ENCODE results near the gene PSMD14. TPM values are rescaled to one million over a fixed set of nuclear protein-coding genes. Genes with fewer than 3 reads are reported as not detected.

Gene PSMD14
- polyA plus RNA-seq, 1 donor from 2014 or later, result 136 TPM

DNA sequence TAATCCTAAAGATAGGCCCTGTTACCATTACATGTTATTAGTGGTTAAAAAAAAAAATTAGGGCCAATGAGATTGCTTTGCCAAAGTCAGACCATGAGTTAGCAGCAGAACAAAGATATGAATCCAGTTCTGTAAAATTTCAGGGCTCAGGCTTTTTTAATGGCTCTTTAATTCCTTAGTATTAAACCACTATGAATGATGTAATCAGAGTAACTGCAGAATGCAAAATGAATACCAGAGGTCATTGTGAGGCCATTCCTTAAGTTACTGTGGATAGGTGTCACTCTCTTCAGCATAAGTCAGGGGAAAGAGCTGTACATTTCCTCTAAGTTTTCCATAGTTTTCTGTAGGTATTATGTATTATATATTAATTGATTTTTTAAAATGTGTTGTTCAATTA is 65.7 kb downstream of the PSMD14 start:
- H3K36me3 ChIP-seq (ENCODE audit: insufficient read depth, low read length), result no peaks in the 10 kb centered on the region
- H3K27ac ChIP-seq (ENCODE audit: low read length), result no peak overlapping the region
- H3K9ac ChIP-seq (ENCODE audit: low read length), result no peak overlapping the region
- TF ChIP-seq, protein P1, sequence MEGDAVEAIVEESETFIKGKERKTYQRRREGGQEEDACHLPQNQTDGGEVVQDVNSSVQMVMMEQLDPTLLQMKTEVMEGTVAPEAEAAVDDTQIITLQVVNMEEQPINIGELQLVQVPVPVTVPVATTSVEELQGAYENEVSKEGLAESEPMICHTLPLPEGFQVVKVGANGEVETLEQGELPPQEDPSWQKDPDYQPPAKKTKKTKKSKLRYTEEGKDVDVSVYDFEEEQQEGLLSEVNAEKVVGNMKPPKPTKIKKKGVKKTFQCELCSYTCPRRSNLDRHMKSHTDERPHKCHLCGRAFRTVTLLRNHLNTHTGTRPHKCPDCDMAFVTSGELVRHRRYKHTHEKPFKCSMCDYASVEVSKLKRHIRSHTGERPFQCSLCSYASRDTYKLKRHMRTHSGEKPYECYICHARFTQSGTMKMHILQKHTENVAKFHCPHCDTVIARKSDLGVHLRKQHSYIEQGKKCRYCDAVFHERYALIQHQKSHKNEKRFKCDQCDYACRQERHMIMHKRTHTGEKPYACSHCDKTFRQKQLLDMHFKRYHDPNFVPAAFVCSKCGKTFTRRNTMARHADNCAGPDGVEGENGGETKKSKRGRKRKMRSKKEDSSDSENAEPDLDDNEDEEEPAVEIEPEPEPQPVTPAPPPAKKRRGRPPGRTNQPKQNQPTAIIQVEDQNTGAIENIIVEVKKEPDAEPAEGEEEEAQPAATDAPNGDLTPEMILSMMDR (IDR thresholded peaks at IDR 0.05; ENCODE audit: poor library complexity, severe bottlenecking), result no peak
- TF ChIP-seq EZH2 (IDR thresholded peaks at IDR 0.05; ENCODE audit: borderline replicate concordance, insufficient read depth, low read length, poor library complexity, severe bottlenecking) (no peak), MXI1 (conservative IDR thresholded peaks at IDR 0.05; ENCODE audit: poor library complexity, severe bottlenecking) (no peak), SMC3 (conservative IDR thresholded peaks at IDR 0.05; ENCODE audit: poor library complexity) (no peak), TAF1 (IDR thresholded peaks at IDR 0.05; ENCODE audit: low read depth) (no peak), RAD21 (conservative IDR thresholded peaks at IDR 0.05) (no peak), POLR2AphosphoS5 (IDR thresholded peaks at IDR 0.05) (no peak), EP300 (conservative IDR thresholded peaks at IDR 0.05; ENCODE audit: poor library complexity, severe bottlenecking) (no peak)
- TF ChIP-seq, protein P2, sequence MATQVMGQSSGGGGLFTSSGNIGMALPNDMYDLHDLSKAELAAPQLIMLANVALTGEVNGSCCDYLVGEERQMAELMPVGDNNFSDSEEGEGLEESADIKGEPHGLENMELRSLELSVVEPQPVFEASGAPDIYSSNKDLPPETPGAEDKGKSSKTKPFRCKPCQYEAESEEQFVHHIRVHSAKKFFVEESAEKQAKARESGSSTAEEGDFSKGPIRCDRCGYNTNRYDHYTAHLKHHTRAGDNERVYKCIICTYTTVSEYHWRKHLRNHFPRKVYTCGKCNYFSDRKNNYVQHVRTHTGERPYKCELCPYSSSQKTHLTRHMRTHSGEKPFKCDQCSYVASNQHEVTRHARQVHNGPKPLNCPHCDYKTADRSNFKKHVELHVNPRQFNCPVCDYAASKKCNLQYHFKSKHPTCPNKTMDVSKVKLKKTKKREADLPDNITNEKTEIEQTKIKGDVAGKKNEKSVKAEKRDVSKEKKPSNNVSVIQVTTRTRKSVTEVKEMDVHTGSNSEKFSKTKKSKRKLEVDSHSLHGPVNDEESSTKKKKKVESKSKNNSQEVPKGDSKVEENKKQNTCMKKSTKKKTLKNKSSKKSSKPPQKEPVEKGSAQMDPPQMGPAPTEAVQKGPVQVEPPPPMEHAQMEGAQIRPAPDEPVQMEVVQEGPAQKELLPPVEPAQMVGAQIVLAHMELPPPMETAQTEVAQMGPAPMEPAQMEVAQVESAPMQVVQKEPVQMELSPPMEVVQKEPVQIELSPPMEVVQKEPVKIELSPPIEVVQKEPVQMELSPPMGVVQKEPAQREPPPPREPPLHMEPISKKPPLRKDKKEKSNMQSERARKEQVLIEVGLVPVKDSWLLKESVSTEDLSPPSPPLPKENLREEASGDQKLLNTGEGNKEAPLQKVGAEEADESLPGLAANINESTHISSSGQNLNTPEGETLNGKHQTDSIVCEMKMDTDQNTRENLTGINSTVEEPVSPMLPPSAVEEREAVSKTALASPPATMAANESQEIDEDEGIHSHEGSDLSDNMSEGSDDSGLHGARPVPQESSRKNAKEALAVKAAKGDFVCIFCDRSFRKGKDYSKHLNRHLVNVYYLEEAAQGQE (IDR thresholded peaks at IDR 0.05; ENCODE audit: borderline replicate concordance), result no peak
- no peaks in the 10 kb centered on the region for H3K9me3 ChIP-seq (ENCODE audit: low read length)
- no peak overlapping the region for H3K4me2 ChIP-seq (ENCODE audit: low read length)
- no peak overlapping the region for H2AFZ ChIP-seq (ENCODE audit: low read depth, low read length)
- H3K9me2 ChIP-seq (ENCODE audit: insufficient read depth, low read length), result no peaks in the 10 kb centered on the region
- no peak overlapping the region for H3K4me3 ChIP-seq (ENCODE audit: low read length)
- H3K27me3 ChIP-seq (ENCODE audit: insufficient read depth, low read depth, low read length), result no peaks in the 10 kb centered on the region
- no peaks in the 10 kb centered on the region for H3K79me2 ChIP-seq (replicated peaks; ENCODE audit: insufficient read depth, low read length)
- no peaks in the 10 kb centered on the region for H3F3A ChIP-seq (ENCODE audit: insufficient read depth, low read length, poor library complexity, severe bottlenecking)
- H4K20me1 ChIP-seq (ENCODE audit: insufficient read depth), result no peaks in the 10 kb centered on the region

DNA sequence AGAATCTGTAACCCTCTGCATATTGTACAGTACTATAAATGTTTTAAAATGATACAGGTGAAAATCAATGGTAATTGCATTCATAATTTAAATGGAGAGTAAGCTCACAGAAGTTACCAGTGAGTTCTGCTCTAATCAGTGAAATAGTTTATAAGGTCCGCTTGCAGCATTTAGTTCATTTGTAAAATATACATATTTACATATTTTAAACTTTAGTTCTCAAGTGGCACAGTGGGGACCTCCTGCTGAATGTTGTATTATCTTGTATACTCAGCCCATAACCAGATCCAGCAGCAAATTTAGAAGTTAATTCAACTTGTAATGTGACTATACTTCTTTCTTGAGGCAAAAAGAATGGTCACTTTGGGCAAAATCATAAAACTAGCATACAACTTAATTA is 66.2 kb downstream of the PSMD14 start:
- H3K36me3 ChIP-seq (ENCODE audit: insufficient read depth, low read length), result no peaks in the 10 kb centered on the region
- H3K4me2 ChIP-seq (ENCODE audit: low read length), result no peak overlapping the region
- no peaks in the 10 kb centered on the region for H3K79me2 ChIP-seq (replicated peaks; ENCODE audit: insufficient read depth, low read length)
- no peak overlapping the region for H3K9ac ChIP-seq (ENCODE audit: low read length)
- H2AFZ ChIP-seq (ENCODE audit: low read depth, low read length), result no peak overlapping the region
- no peaks in the 10 kb centered on the region for H4K20me1 ChIP-seq (ENCODE audit: insufficient read depth)
- no peak overlapping the region for H3K4me3 ChIP-seq (ENCODE audit: low read length)
- no peaks in the 10 kb centered on the region for H3K9me3 ChIP-seq (ENCODE audit: low read length)
- H3K9me2 ChIP-seq (ENCODE audit: insufficient read depth, low read length), result no peaks in the 10 kb centered on the region
- H3K27ac ChIP-seq (ENCODE audit: low read length), result no peak overlapping the region
- H3K27me3 ChIP-seq (ENCODE audit: insufficient read depth, low read depth, low read length), result no peaks in the 10 kb centered on the region
- TF ChIP-seq EP300 (conservative IDR thresholded peaks at IDR 0.05; ENCODE audit: poor library complexity, severe bottlenecking) (no peak), MXI1 (conservative IDR thresholded peaks at IDR 0.05; ENCODE audit: poor library complexity, severe bottlenecking) (no peak), SMC3 (conservative IDR thresholded peaks at IDR 0.05; ENCODE audit: poor library complexity) (no peak)
- H3F3A ChIP-seq (ENCODE audit: insufficient read depth, low read length, poor library complexity, severe bottlenecking), result no peaks in the 10 kb centered on the region

DNA sequence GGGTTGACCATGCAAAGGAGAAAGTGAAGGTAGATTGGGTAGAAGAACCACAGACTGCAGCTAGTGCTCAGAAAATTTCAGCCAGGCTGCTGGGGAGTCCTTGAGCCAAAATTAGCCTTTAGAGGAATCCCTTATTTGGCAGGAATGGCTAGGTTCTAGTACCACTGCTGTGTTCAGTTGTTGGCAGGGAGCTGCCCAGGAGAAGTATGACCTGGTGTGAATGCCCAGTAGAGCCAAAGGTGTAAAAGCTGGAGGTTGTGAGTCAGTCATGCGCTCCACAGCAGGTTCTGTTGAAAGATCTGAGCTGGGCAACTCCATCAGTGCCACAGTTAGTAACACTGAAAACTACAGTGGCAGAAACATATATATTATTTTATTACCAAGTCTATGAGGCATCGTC is 71.5 kb downstream of the PSMD14 start:
- H3K27me3 ChIP-seq (ENCODE audit: insufficient read depth, low read depth, low read length), result no peaks in the 10 kb centered on the region
- TF ChIP-seq SMC3 (conservative IDR thresholded peaks at IDR 0.05; ENCODE audit: poor library complexity) (no peak), RAD21 (conservative IDR thresholded peaks at IDR 0.05) (no peak), EP300 (conservative IDR thresholded peaks at IDR 0.05; ENCODE audit: poor library complexity, severe bottlenecking) (no peak), EZH2 (IDR thresholded peaks at IDR 0.05; ENCODE audit: borderline replicate concordance, insufficient read depth, low read length, poor library complexity, severe bottlenecking) (no peak), MXI1 (conservative IDR thresholded peaks at IDR 0.05; ENCODE audit: poor library complexity, severe bottlenecking) (no peak), POLR2AphosphoS5 (IDR thresholded peaks at IDR 0.05) (no peak), TAF1 (IDR thresholded peaks at IDR 0.05; ENCODE audit: low read depth) (no peak)
- TF ChIP-seq, protein P2 (IDR thresholded peaks at IDR 0.05; ENCODE audit: borderline replicate concordance), result no peak
- TF ChIP-seq, protein P1 (IDR thresholded peaks at IDR 0.05; ENCODE audit: poor library complexity, severe bottlenecking), result no peak
- no peak overlapping the region for H2AFZ ChIP-seq (ENCODE audit: low read depth, low read length)
- H4K20me1 ChIP-seq (ENCODE audit: insufficient read depth), result no peaks in the 10 kb centered on the region
- peaks cover 3% of the 10 kb centered on the region for H3K79me2 ChIP-seq (replicated peaks; ENCODE audit: insufficient read depth, low read length)
- H3K9ac ChIP-seq (ENCODE audit: low read length), result no peak overlapping the region
- H3K4me3 ChIP-seq (ENCODE audit: low read length), result no peak overlapping the region
- no peaks in the 10 kb centered on the region for H3K9me3 ChIP-seq (ENCODE audit: low read length)
- no peaks in the 10 kb centered on the region for H3K9me2 ChIP-seq (ENCODE audit: insufficient read depth, low read length)
- no peak overlapping the region for H3K27ac ChIP-seq (ENCODE audit: low read length)
- no peaks in the 10 kb centered on the region for H3F3A ChIP-seq (ENCODE audit: insufficient read depth, low read length, poor library complexity, severe bottlenecking)
- no peaks in the 10 kb centered on the region for H3K36me3 ChIP-seq (ENCODE audit: insufficient read depth, low read length)
- H3K4me2 ChIP-seq (ENCODE audit: low read length), result no peak overlapping the region

All from neural cell (in vitro differentiated cells).